Measurements from ENCODE around the gene EPS15. TPM values are rescaled to one million over a fixed set of nuclear protein-coding genes. Genes with fewer than 3 reads are reported as not detected.

The EPS15 gene
- total and polyA plus RNA-seq, 9 donors: 21.6 to 35.7 (median 29.4) TPM

GRCh38 chr1:51433269-51433971 is 85.6 kb downstream of the EPS15 start:
- H3K4me1 ChIP-seq (ENCODE audit: control insufficient read depth, insufficient read depth, low read length): no peaks in the 10 kb centered on the region
- no peaks in the 10 kb centered on the region for H3K27me3 ChIP-seq (ENCODE audit: control insufficient read depth, insufficient read depth, low read length)
- no CpG with 5 or more reads among the region's 4 CpGs for WGBS (ENCODE audit: insufficient coverage)
- H3K36me3 ChIP-seq (ENCODE audit: control insufficient read depth, insufficient read depth, low read length): peaks cover 12% of the 10 kb centered on the region
- no peaks in the 10 kb centered on the region for H3K9me3 ChIP-seq (replicated peaks; ENCODE audit: control insufficient read depth, low read depth, low read length)
- no peak overlapping the region for H3K27ac ChIP-seq (ENCODE audit: low read length)
- DNase-seq: peak; percentile 68
- H3K4me3 ChIP-seq (ENCODE audit: low read length): no peak overlapping the region

GRCh38 chr1:51432146-51432545 is 86.9 kb downstream of the EPS15 start:
- H3K9me3 ChIP-seq (replicated peaks; ENCODE audit: control insufficient read depth, low read depth, low read length): no peaks in the 10 kb centered on the region
- H3K4me3 ChIP-seq (ENCODE audit: low read length): no peak overlapping the region
- no peaks in the 10 kb centered on the region for H3K4me1 ChIP-seq (ENCODE audit: control insufficient read depth, insufficient read depth, low read length)
- H3K27ac ChIP-seq (ENCODE audit: low read length): no peak overlapping the region
- no peaks in the 10 kb centered on the region for H3K27me3 ChIP-seq (ENCODE audit: control insufficient read depth, insufficient read depth, low read length)
- no peak for DNase-seq
- H3K36me3 ChIP-seq (ENCODE audit: control insufficient read depth, insufficient read depth, low read length): peaks cover 12% of the 10 kb centered on the region

GRCh38 chr1:51427438-51427837 is 91.6 kb downstream of the EPS15 start:
- no peaks in the 10 kb centered on the region for H3K9me3 ChIP-seq (replicated peaks; ENCODE audit: control insufficient read depth, low read depth, low read length)
- peaks cover 3% of the 10 kb centered on the region for H3K4me1 ChIP-seq (ENCODE audit: control insufficient read depth, insufficient read depth, low read length)
- H3K27ac ChIP-seq (ENCODE audit: low read length): no peak overlapping the region
- DNase-seq: no peak
- H3K36me3 ChIP-seq (ENCODE audit: control insufficient read depth, insufficient read depth, low read length): peaks cover 9% of the 10 kb centered on the region
- WGBS (ENCODE audit: insufficient coverage): no CpG with 5 or more reads among the region's 1 CpG
- no peaks in the 10 kb centered on the region for H3K27me3 ChIP-seq (ENCODE audit: control insufficient read depth, insufficient read depth, low read length)
- no peak overlapping the region for H3K4me3 ChIP-seq (ENCODE audit: low read length)

GRCh38 chr1:51425955-51426354 is 93.1 kb downstream of the EPS15 start:
- 100% methylated on average over 1 of the region's 3 CpGs for WGBS (ENCODE audit: insufficient coverage)
- peaks cover 7% of the 10 kb centered on the region for H3K36me3 ChIP-seq (ENCODE audit: control insufficient read depth, insufficient read depth, low read length)
- no peaks in the 10 kb centered on the region for H3K27me3 ChIP-seq (ENCODE audit: control insufficient read depth, insufficient read depth, low read length)
- no peak overlapping the region for H3K27ac ChIP-seq (ENCODE audit: low read length)
- DNase-seq: no peak
- peaks cover 3% of the 10 kb centered on the region for H3K4me1 ChIP-seq (ENCODE audit: control insufficient read depth, insufficient read depth, low read length)
- H3K4me3 ChIP-seq (ENCODE audit: low read length): no peak overlapping the region
- no peaks in the 10 kb centered on the region for H3K9me3 ChIP-seq (replicated peaks; ENCODE audit: control insufficient read depth, low read depth, low read length)

GRCh38 chr1:51425273-51425672 is 93.8 kb downstream of the EPS15 start:
- no peak for DNase-seq
- H3K27ac ChIP-seq (ENCODE audit: low read length): no peak overlapping the region
- no peak overlapping the region for H3K4me3 ChIP-seq (ENCODE audit: low read length)
- H3K36me3 ChIP-seq (ENCODE audit: control insufficient read depth, insufficient read depth, low read length): peaks cover 8% of the 10 kb centered on the region
- peaks cover 3% of the 10 kb centered on the region for H3K4me1 ChIP-seq (ENCODE audit: control insufficient read depth, insufficient read depth, low read length)
- WGBS (ENCODE audit: insufficient coverage): no CpG with 5 or more reads among the region's 1 CpG
- no peaks in the 10 kb centered on the region for H3K27me3 ChIP-seq (ENCODE audit: control insufficient read depth, insufficient read depth, low read length)
- H3K9me3 ChIP-seq (replicated peaks; ENCODE audit: control insufficient read depth, low read depth, low read length): no peaks in the 10 kb centered on the region

GRCh38 chr1:51423073-51423821 is 95.8 kb downstream of the EPS15 start:
- Histone ChIP-seq H3K9me3 (replicated peaks; ENCODE audit: control insufficient read depth, low read depth, low read length) (no peaks in the 10 kb centered on the region), H3K4me1 (ENCODE audit: control insufficient read depth, insufficient read depth, low read length) (peaks cover 3% of the 10 kb centered on the region), H3K27me3 (ENCODE audit: control insufficient read depth, insufficient read depth, low read length) (no peaks in the 10 kb centered on the region), H3K4me3 (ENCODE audit: low read length) (no peak overlapping the region), H3K27ac (ENCODE audit: low read length) (no peak overlapping the region), H3K36me3 (ENCODE audit: control insufficient read depth, insufficient read depth, low read length) (peaks cover 3% of the 10 kb centered on the region)
- 63% methylated on average over 5 of the region's 7 CpGs for WGBS (ENCODE audit: insufficient coverage)
- DNase-seq: peak; percentile 30

GRCh38 chr1:51422367-51423072 is 96.5 kb downstream of the EPS15 start:
- Histone ChIP-seq H3K9me3 (replicated peaks; ENCODE audit: control insufficient read depth, low read depth, low read length) (no peaks in the 10 kb centered on the region), H3K36me3 (ENCODE audit: control insufficient read depth, insufficient read depth, low read length) (peaks cover 4% of the 10 kb centered on the region), H3K4me1 (ENCODE audit: control insufficient read depth, insufficient read depth, low read length) (peaks cover 3% of the 10 kb centered on the region), H3K27me3 (ENCODE audit: control insufficient read depth, insufficient read depth, low read length) (no peaks in the 10 kb centered on the region), H3K27ac (ENCODE audit: low read length) (no peak overlapping the region), H3K4me3 (ENCODE audit: low read length) (no peak overlapping the region)
- 75% methylated on average over 4 of the region's 8 CpGs for WGBS (ENCODE audit: insufficient coverage)
- no peak for DNase-seq

- H3K27me3 ChIP-seq (ENCODE audit: control insufficient read depth, insufficient read depth, low read length): no peaks in the 10 kb centered on the region
- H3K4me3 ChIP-seq (ENCODE audit: low read length): peak overlapping the region; percentile 21
- H3K36me3 ChIP-seq (ENCODE audit: control insufficient read depth, insufficient read depth, low read length): peaks cover 4% of the 10 kb centered on the region
- peak overlapping the region; percentile 22 for H3K27ac ChIP-seq (ENCODE audit: low read length)
- no peaks in the 10 kb centered on the region for H3K9me3 ChIP-seq (replicated peaks; ENCODE audit: control insufficient read depth, low read depth, low read length)
- peak; percentile 90 for DNase-seq
- peaks cover 3% of the 10 kb centered on the region for H3K4me1 ChIP-seq (ENCODE audit: control insufficient read depth, insufficient read depth, low read length)
These were observed 97.1 kb downstream of the EPS15 start for GRCh38 chr1:51421964-51422363.

- Histone ChIP-seq H3K4me1 (ENCODE audit: control insufficient read depth, insufficient read depth, low read length) (peaks cover 3% of the 10 kb centered on the region), H3K9me3 (replicated peaks; ENCODE audit: control insufficient read depth, low read depth, low read length) (no peaks in the 10 kb centered on the region), H3K27me3 (ENCODE audit: control insufficient read depth, insufficient read depth, low read length) (no peaks in the 10 kb centered on the region), H3K27ac (ENCODE audit: low read length) (no peak overlapping the region), H3K4me3 (ENCODE audit: low read length) (no peak overlapping the region), H3K36me3 (ENCODE audit: control insufficient read depth, insufficient read depth, low read length) (peaks cover 4% of the 10 kb centered on the region)
- 53% methylated on average over 2 of the region's 2 CpGs for WGBS (ENCODE audit: insufficient coverage)
- no peak for DNase-seq
These were observed 98.0 kb downstream of the EPS15 start for GRCh38 chr1:51420867-51421627.
